ENCODE measurements around the gene MARCOL. TPM values are rescaled to one million over a fixed set of nuclear protein-coding genes. Genes with fewer than 3 reads are reported as not detected.

The MARCOL gene
- not detected in 2 replicates for total RNA-seq (2014; rRNA removed; shearing (Covaris generic))

- DNase-seq (ENCODE audit: low read depth), result no peak
Measured at GRCh38 chr5:148238418-148238794, at the start of gene MARCOL. MARCOL (plus strand) TSS chr5:148238525; CDS start chr5:148238598, 73 bp downstream.

- DNase-seq (ENCODE audit: low read depth), result no peak
Measured at GRCh38 chr5:148191010-148191409, 47.3 kb upstream of the MARCOL start.

GRCh38 chr5:148193202-148193601 lies 45.1 kb upstream of the MARCOL start:
- no peak for DNase-seq (ENCODE audit: low read depth)

- DNase-seq (ENCODE audit: low read depth), result no peak
Measured at GRCh38 chr5:148201151-148201550, 37.2 kb upstream of the MARCOL start.

GRCh38 chr5:148202531-148203203 lies 35.7 kb upstream of the MARCOL start, which contains the start of gene SPINK6:
SPINK6 (plus strand) TSS chr5:148203042; CDS start chr5:148203097, 55 bp downstream.
- peak; percentile 20 for DNase-seq (ENCODE audit: low read depth)

- DNase-seq (ENCODE audit: low read depth), result no peak
Measured at GRCh38 chr5:148205044-148205806, 33.1 kb upstream of the MARCOL start.

GRCh38 chr5:148205865-148206264 lies 32.5 kb upstream of the MARCOL start:
- no peak for DNase-seq (ENCODE audit: low read depth)

GRCh38 chr5:148206620-148207019 lies 31.7 kb upstream of the MARCOL start:
- DNase-seq (ENCODE audit: low read depth), result no peak

GRCh38 chr5:148208226-148208625 lies 30.1 kb upstream of the MARCOL start:
- no peak for DNase-seq (ENCODE audit: low read depth)

GRCh38 chr5:148209151-148209770 lies 29.1 kb upstream of the MARCOL start:
- DNase-seq (ENCODE audit: low read depth), result no peak

- no peak for DNase-seq (ENCODE audit: low read depth)
Measured at GRCh38 chr5:148214665-148215185, 23.6 kb upstream of the MARCOL start.

- DNase-seq (ENCODE audit: low read depth), result no peak
Measured at GRCh38 chr5:148221508-148221907, 16.8 kb upstream of the MARCOL start.

GRCh38 chr5:148224117-148224742 lies 14.1 kb upstream of the MARCOL start:
- peak; percentile 12 for DNase-seq (ENCODE audit: low read depth)

- no peak for DNase-seq (ENCODE audit: low read depth)
Measured at GRCh38 chr5:148228392-148228984, 9.8 kb upstream of the MARCOL start.

- no peak for DNase-seq (ENCODE audit: low read depth)
Measured at GRCh38 chr5:148229840-148230239, 8.5 kb upstream of the MARCOL start.

GRCh38 chr5:148230240-148230639 lies 8.1 kb upstream of the MARCOL start:
- DNase-seq (ENCODE audit: low read depth), result no peak

- DNase-seq (ENCODE audit: low read depth), result no peak
Measured at GRCh38 chr5:148237785-148238417, 424 bp upstream of the MARCOL start.

- no peak for DNase-seq (ENCODE audit: low read depth)
Measured at GRCh38 chr5:148248894-148249293, 10.6 kb downstream of the MARCOL start.

- DNase-seq (ENCODE audit: low read depth), result no peak
Measured at GRCh38 chr5:148255456-148255855, 17.1 kb downstream of the MARCOL start.

GRCh38 chr5:148259288-148259687 lies 21.0 kb downstream of the MARCOL start:
- no peak for DNase-seq (ENCODE audit: low read depth)

GRCh38 chr5:148261221-148261620 lies 22.9 kb downstream of the MARCOL start:
- DNase-seq (ENCODE audit: low read depth), result no peak

All from Daoy (cell line).